Kidney (tissue), 22 donors: ENCODE results near the gene SPATA31D4. TPM values are rescaled to one million over a fixed set of nuclear protein-coding genes. Genes with fewer than 3 reads are reported as not detected.
"Not testable (repeated sequence)": the region's sequence is repeated elsewhere in the genome, so short reads cannot be mapped to it uniquely, and the experiment has no call there.

Experiments used
- DNase-seq, 5 donors: peaks; one replicate each; pipeline ENCODE4 v3.0.0-alpha.2; 2013 to 2020
- FAIRE-seq: peaks from 2 replicates; lab custom pipeline; 2012; peaks lifted over from hg19 to GRCh38; lab: Jason Lieb, UNC
- H3K27ac ChIP-seq, 2 donors: one replicate each; pipeline ENCODE4 v1.7.0; 2013; ENCODE audit warnings: low read depth in 2 of 2, low read length in 2 of 2, inconsistent platforms in 1 of 2
- H3K27me3 ChIP-seq: one replicate; pipeline ENCODE4 v1.7.1; 2013; ENCODE audit warnings: low read length, inconsistent platforms; ENCODE audit not compliant: control insufficient read depth, insufficient read depth
- H3K36me3 ChIP-seq, 3 donors: one replicate each; pipeline versions ENCODE4 v1.7.0 to v1.7.1; 2013; ENCODE audit warnings: low read length in 3 of 3, control low read depth in 1 of 3, inconsistent platforms in 1 of 3; ENCODE audit not compliant: insufficient read depth in 3 of 3, control insufficient read depth in 2 of 3
- H3K4me1 ChIP-seq, 3 donors: one replicate each; pipeline versions ENCODE4 v1.7.0 to v1.7.1; 2013; ENCODE audit warnings: low read length in 3 of 3, inconsistent platforms in 1 of 3, low read depth in 1 of 3; ENCODE audit not compliant: control insufficient read depth in 2 of 3, insufficient read depth in 2 of 3
- H3K4me3 ChIP-seq, 3 donors: one replicate each; pipeline versions ENCODE4 v1.7.0 to v1.8.1; 2013; ENCODE audit warnings: low read length in 3 of 3, control low read depth in 1 of 3, inconsistent platforms in 1 of 3
- H3K9ac ChIP-seq, 3 donors: one replicate each; pipeline versions ENCODE4 v1.7.0 to v1.7.1; 2013; ENCODE audit warnings: low read length in 3 of 3, control low read depth in 1 of 3, inconsistent platforms in 1 of 3
- H3K9me3 ChIP-seq, 3 donors: one replicate each; pipeline versions ENCODE4 v1.7.0 to v1.7.1; 2013; ENCODE audit warnings: low read length in 3 of 3, control low read depth in 1 of 3, inconsistent platforms in 1 of 3; ENCODE audit not compliant: control insufficient read depth in 2 of 3, insufficient read depth in 1 of 3
- intact Hi-C: fragments of 100-400 bp; cut with DNase I; formaldehyde crosslinking; loops from one replicate; pipeline ENCODE4 v1.11.1; 2022
- long read RNA-seq, 10 donors: library from polyadenylated mRNA in 1 of 10; unstranded in 1 of 10; transcript quantifications; one replicate each; pipeline ENCODE4 v2.0.0 and lab custom pipeline, GENCODE V29; 2021 to 2026
- polyA plus RNA-seq: library from polyadenylated mRNA; stranded (reverse); fragments of 350-450 nt; fragmentation: Illumina TruSeq; extraction: RNeasy Lipid Tissue Mini Kit (QIAGEN cat#74804); gene quantifications from one replicate; pipeline ENCODE4 v1.2.3, GENCODE V29; 2014; ENCODE audit warnings: low read depth, low replicate concordance; ENCODE audit not compliant: insufficient read depth
- total RNA-seq: library from RNA; stranded (reverse); fragmentation: NEBNext Ultra II Directional; extraction: Animal tissue kit (Norgen Biotek cat#: 25700); gene quantifications from one replicate; pipeline ENCODE4 v1.2.1, GENCODE V29; 2021
- TF ChIP-seq, protein P1 (sequence below): IDR thresholded peaks from 3 replicates; pipeline ENCODE4 v1.5.1; 2012; ENCODE audit warnings: mild to moderate bottlenecking, moderate library complexity, borderline replicate concordance; ENCODE audit not compliant: insufficient read depth; ENCODE audit errors: extremely low read depth
- donor health status: control.
- donor health status: control.
- donor health status: control.
- donor health status: control.
- donor health status: control.
- donor health status: DM: yes; HTN: yes; CAD: no.
- donor health status: Normal renal cell carcinoma (clear cell type).

Gene SPATA31D4
- total RNA-seq (not detected), polyA plus RNA-seq (not detected)
- long read RNA-seq, donor 1 = 0 reads
- long read RNA-seq, donor 2 = 0 reads
- long read RNA-seq, donor 3 = 0 reads
- long read RNA-seq, donor 4 = 0 reads
- long read RNA-seq, donor 5 = 0 reads
- long read RNA-seq, donor 6 = 0 reads
- long read RNA-seq, donor 7 = 0 reads
- long read RNA-seq, donor 8 = 0 reads
- long read RNA-seq, donor 9 = 0 reads
- long read RNA-seq, donor 10 = 0 reads

DNA sequence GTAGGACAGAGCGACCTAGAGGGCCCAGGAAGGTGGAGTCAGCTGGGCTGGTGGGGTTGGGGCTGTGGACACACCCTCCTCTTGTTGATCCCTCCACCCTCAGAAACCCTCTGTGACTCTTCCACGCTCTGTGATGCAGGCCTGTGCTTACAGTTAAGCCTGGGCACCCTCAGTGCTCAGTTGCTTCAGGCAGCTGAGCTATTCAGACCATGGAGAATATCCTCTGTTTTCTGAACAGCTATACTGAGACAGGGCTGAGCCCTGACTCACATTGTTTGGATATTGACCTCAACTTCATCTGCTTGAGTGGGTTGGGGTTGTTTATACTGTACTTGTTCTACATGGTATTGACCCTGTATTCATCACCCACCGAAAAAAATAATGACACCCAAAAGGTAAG, at the start of gene SPATA31D4:
TSS of gene SPATA31D4 (plus strand) at position 124 of the 400 bp plus-strand sequence. CDS start at position 210, 86 bp downstream.
- intact Hi-C loops = not testable (repeated sequence)

GRCh38 chr9:81878530-81878929, 49.7 kb upstream of the SPATA31D4 start:
- DNase-seq (peak in 1 of 5 donors; percentile 18), FAIRE-seq (no peak)
- Histone ChIP-seq H3K27me3 (no peaks in the 10 kb centered on the region), H3K9ac (no peak overlapping the region), H3K36me3 (no peaks in the 10 kb centered on the region), H3K4me1 (peaks cover 0 to 3% (median 0%) of the 10 kb centered on the region in 3 donors), H3K27ac (no peak overlapping the region), H3K9me3 (no peaks in the 10 kb centered on the region), H3K4me3 (no peak overlapping the region)
- TF ChIP-seq, protein P1, sequence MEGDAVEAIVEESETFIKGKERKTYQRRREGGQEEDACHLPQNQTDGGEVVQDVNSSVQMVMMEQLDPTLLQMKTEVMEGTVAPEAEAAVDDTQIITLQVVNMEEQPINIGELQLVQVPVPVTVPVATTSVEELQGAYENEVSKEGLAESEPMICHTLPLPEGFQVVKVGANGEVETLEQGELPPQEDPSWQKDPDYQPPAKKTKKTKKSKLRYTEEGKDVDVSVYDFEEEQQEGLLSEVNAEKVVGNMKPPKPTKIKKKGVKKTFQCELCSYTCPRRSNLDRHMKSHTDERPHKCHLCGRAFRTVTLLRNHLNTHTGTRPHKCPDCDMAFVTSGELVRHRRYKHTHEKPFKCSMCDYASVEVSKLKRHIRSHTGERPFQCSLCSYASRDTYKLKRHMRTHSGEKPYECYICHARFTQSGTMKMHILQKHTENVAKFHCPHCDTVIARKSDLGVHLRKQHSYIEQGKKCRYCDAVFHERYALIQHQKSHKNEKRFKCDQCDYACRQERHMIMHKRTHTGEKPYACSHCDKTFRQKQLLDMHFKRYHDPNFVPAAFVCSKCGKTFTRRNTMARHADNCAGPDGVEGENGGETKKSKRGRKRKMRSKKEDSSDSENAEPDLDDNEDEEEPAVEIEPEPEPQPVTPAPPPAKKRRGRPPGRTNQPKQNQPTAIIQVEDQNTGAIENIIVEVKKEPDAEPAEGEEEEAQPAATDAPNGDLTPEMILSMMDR = no peak
- intact Hi-C loops = no loop called here

More for the DNA sequence above, at the start of gene SPATA31D4:
- not testable (repeated sequence) for H3K36me3 ChIP-seq, H3K4me3 ChIP-seq, H3K9ac ChIP-seq, H3K4me1 ChIP-seq, DNase-seq, H3K27ac ChIP-seq, H3K9me3 ChIP-seq, H3K27me3 ChIP-seq, FAIRE-seq

DNA sequence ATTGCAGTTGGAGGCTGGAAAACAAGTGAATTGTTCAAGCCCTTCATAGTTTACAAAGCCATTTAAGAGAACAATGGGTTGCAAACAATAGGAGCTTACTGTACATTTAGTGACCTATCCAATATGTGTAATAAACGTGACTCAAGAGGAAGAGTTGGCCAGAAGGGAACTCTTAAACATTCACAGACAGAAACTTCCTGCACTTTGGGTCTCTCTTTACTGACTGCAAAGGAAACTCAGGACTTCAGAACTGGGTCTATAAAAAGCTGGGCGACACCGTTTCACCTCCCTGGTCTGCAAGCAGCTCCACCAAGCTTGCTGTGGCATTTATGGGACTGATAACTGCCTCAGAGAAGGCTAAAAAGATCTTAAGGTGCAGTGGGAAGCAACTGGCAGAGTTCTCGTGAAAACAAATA, 48.7 kb upstream of the SPATA31D4 start:
- Histone ChIP-seq H3K4me3 (no peak overlapping the region), H3K27ac (no peak overlapping the region), H3K9me3 (no peaks in the 10 kb centered on the region), H3K4me1 (peaks cover 0 to 3% (median 0%) of the 10 kb centered on the region in 3 donors), H3K9ac (no peak overlapping the region), H3K36me3 (no peaks in the 10 kb centered on the region), H3K27me3 (no peaks in the 10 kb centered on the region)
- TF ChIP-seq, protein P1 = no peak
- intact Hi-C loops = no loop called here
- no peak for FAIRE-seq
- DNase-seq = peak in 2 of 5 donors; percentile 24 to 48

GRCh38 chr9:81885602-81886001, 42.6 kb upstream of the SPATA31D4 start:
- no peak for DNase-seq
- Histone ChIP-seq H3K9ac (no peak overlapping the region), H3K27me3 (no peaks in the 10 kb centered on the region), H3K9me3 (no peaks in the 10 kb centered on the region), H3K4me3 (no peak overlapping the region), H3K4me1 (no peaks in the 10 kb centered on the region), H3K27ac (no peak overlapping the region), H3K36me3 (no peaks in the 10 kb centered on the region)
- intact Hi-C loops = no loop called here
- no peak for FAIRE-seq
- TF ChIP-seq, protein P1 = no peak
